Measurements from ENCODE around the gene HORMAD1. TPM values are rescaled to one million over a fixed set of nuclear protein-coding genes. Genes with fewer than 3 reads are reported as not detected.

The HORMAD1 gene
- total RNA-seq, 1 experiment from 2014 or later: not detected

DNA sequence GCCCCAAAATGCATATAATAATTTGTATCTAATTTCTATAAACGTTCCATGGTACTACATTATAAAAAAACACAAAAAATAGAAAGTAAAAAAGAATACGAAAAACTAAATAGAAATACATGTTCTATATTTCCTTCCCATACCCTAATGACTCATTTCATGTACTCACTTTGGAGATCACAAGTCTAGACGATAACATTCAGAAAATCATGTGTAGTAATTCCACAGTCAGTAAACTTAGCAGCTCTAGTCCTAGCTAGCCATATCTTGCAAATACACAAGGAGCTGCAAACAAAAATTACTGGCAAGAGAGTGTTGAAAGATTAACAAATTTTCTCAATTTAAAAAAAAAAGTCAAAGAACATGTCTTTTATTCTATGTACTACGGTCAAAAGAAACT is 25.1 kb downstream of the HORMAD1 start:
- H3K4me1 ChIP-seq (ENCODE audit: insufficient read depth, low read length, poor library complexity, severe bottlenecking): peaks cover 12% of the 10 kb centered on the region
- ChIA-PET CTCF (no interaction called here), POLR2A (ENCODE audit: low non-redundant PET) (interaction anchor here (0.8 kb wide), 1 partner anchor 46 kb away, joined by 3 read pairs; no protein-coding TSS in a partner anchor)
- H3K27ac ChIP-seq (ENCODE audit: low read depth, low read length, poor library complexity, severe bottlenecking): no peak overlapping the region
- H3K4me3 ChIP-seq (ENCODE audit: low read depth, low read length, poor library complexity, severe bottlenecking): no peak overlapping the region
- no peaks in the 10 kb centered on the region for H3K27me3 ChIP-seq (replicated peaks; ENCODE audit: insufficient read depth, low read depth, low read length, poor library complexity)
- peaks cover 29% of the 10 kb centered on the region for H3K36me3 ChIP-seq (ENCODE audit: insufficient read depth, low read length, poor library complexity, severe bottlenecking)
- no peak for TF ChIP-seq EZH2 (IDR thresholded peaks at IDR 0.05; ENCODE audit: borderline replicate concordance, low read depth, low read length, poor library complexity, severe bottlenecking)
- TF ChIP-seq, protein P1, sequence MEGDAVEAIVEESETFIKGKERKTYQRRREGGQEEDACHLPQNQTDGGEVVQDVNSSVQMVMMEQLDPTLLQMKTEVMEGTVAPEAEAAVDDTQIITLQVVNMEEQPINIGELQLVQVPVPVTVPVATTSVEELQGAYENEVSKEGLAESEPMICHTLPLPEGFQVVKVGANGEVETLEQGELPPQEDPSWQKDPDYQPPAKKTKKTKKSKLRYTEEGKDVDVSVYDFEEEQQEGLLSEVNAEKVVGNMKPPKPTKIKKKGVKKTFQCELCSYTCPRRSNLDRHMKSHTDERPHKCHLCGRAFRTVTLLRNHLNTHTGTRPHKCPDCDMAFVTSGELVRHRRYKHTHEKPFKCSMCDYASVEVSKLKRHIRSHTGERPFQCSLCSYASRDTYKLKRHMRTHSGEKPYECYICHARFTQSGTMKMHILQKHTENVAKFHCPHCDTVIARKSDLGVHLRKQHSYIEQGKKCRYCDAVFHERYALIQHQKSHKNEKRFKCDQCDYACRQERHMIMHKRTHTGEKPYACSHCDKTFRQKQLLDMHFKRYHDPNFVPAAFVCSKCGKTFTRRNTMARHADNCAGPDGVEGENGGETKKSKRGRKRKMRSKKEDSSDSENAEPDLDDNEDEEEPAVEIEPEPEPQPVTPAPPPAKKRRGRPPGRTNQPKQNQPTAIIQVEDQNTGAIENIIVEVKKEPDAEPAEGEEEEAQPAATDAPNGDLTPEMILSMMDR (conservative IDR thresholded peaks at IDR 0.05; ENCODE audit: low read depth, low read length): no peak
- BruUV-seq (replicated peaks): no TSS peak
- no peaks in the 10 kb centered on the region for H3K9me3 ChIP-seq (ENCODE audit: low read depth, low read length, poor library complexity, severe bottlenecking)
- intact Hi-C loops (cut with micrococcal nuclease; ENCODE audit: unreplicated experiment): no loop called here
- no peak for DNase-seq (ENCODE audit: low spot score)

DNA sequence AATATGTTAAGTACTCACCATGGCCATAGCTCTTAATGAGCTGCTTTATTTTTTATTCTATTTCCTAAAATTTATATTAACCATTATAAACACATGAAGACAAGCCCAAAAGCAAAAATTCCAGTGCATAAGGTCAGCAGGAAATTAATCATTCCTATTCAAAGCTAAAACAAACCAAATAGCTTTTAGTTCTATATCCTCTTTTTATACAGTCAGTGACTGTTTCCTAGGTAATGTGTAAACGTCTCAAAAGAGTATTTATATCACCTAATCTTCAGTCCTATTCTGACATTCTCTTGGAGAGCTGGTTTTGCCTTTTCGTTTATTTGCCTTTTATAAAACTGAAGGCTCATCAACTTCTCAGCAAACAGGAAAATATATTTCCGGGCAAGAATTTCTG is 28.0 kb downstream of the HORMAD1 start:
- BruUV-seq (replicated peaks): no TSS peak
- peaks cover 34% of the 10 kb centered on the region for H3K36me3 ChIP-seq (ENCODE audit: insufficient read depth, low read length, poor library complexity, severe bottlenecking)

DNA sequence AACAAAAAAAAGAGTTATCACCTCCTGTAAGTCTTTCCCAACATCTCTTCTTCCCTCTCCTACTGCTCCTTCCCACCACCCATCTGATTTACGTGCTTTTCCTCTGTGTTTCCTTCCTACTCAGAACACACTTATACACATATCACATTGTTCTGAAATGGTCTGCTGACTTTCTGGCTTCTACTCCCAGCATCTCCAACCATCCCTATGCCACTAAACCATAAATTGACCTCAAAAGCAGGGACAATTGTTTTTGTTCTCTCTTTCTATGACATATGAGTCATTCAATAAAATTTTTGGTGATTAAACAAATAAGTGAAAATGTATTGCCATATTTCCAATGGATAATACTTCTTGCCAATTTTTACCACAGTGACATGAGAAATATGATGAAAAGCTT is 31.9 kb downstream of the HORMAD1 start:
- H3K36me3 ChIP-seq (ENCODE audit: insufficient read depth, low read length, poor library complexity, severe bottlenecking): peaks cover 35% of the 10 kb centered on the region
- POLR2A ChIA-PET (ENCODE audit: low non-redundant PET): no interaction called here
- intact Hi-C loops (cut with micrococcal nuclease; ENCODE audit: unreplicated experiment): no loop called here
- H3K4me3 ChIP-seq (ENCODE audit: low read depth, low read length, poor library complexity, severe bottlenecking): no peak overlapping the region
- no peaks in the 10 kb centered on the region for H3K4me1 ChIP-seq (ENCODE audit: insufficient read depth, low read length, poor library complexity, severe bottlenecking)
- H3K9me3 ChIP-seq (ENCODE audit: low read depth, low read length, poor library complexity, severe bottlenecking): no peaks in the 10 kb centered on the region
- DNase-seq (ENCODE audit: low spot score): no peak
- no peak for TF ChIP-seq EZH2 (IDR thresholded peaks at IDR 0.05; ENCODE audit: borderline replicate concordance, low read depth, low read length, poor library complexity, severe bottlenecking)
- TF ChIP-seq, protein P1 (conservative IDR thresholded peaks at IDR 0.05; ENCODE audit: low read depth, low read length): no peak
- no peak overlapping the region for H3K27ac ChIP-seq (ENCODE audit: low read depth, low read length, poor library complexity, severe bottlenecking)
- H3K27me3 ChIP-seq (replicated peaks; ENCODE audit: insufficient read depth, low read depth, low read length, poor library complexity): no peaks in the 10 kb centered on the region
- no TSS peak for BruUV-seq (replicated peaks)
- CTCF ChIA-PET: no interaction called here

More for the DNA sequence above, 28.0 kb downstream of the HORMAD1 start:
- DNase-seq (ENCODE audit: low spot score): no peak
- TF ChIP-seq, protein P1 (conservative IDR thresholded peaks at IDR 0.05; ENCODE audit: low read depth, low read length): no peak
- TF ChIP-seq EZH2 (IDR thresholded peaks at IDR 0.05; ENCODE audit: borderline replicate concordance, low read depth, low read length, poor library complexity, severe bottlenecking): no peak
- intact Hi-C loops (cut with micrococcal nuclease; ENCODE audit: unreplicated experiment): no loop called here
- Histone ChIP-seq H3K27ac (ENCODE audit: low read depth, low read length, poor library complexity, severe bottlenecking) (no peak overlapping the region), H3K4me3 (ENCODE audit: low read depth, low read length, poor library complexity, severe bottlenecking) (no peak overlapping the region), H3K4me1 (ENCODE audit: insufficient read depth, low read length, poor library complexity, severe bottlenecking) (peaks cover 11% of the 10 kb centered on the region), H3K27me3 (replicated peaks; ENCODE audit: insufficient read depth, low read depth, low read length, poor library complexity) (no peaks in the 10 kb centered on the region), H3K9me3 (ENCODE audit: low read depth, low read length, poor library complexity, severe bottlenecking) (no peaks in the 10 kb centered on the region)
- POLR2A ChIA-PET (ENCODE audit: low non-redundant PET): interaction anchor here (0.5 kb wide), 1 partner anchor 247 kb away, joined by 10 read pairs; no protein-coding TSS in a partner anchor
- CTCF ChIA-PET: interaction anchor here (0.5 kb wide), 1 partner anchor 805 kb away, joined by 11 read pairs; no protein-coding TSS in a partner anchor
